Posterior vena cava (tissue), 2 donors: ENCODE measurements around the gene PLS1. TPM values are rescaled to one million over a fixed set of nuclear protein-coding genes. Genes with fewer than 3 reads are reported as not detected.
"Not testable (repeated sequence)": the region's sequence is repeated elsewhere in the genome, so short reads cannot be mapped to it uniquely, and the experiment has no call there.

ENCODE experiments used
- DNase-seq: peaks from one replicate; pipeline ENCODE4 v3.0.0-alpha.2; 2020; ENCODE audit warnings: low spot score
- intact Hi-C, 2 donors: fragments of 100-400 bp; cut with DNase I; formaldehyde crosslinking; loops; one replicate each; pipeline versions ENCODE4 v1.14.1 to v1.14.2; 2022 to 2023
- total RNA-seq, 2 donors: library from RNA; stranded (reverse); fragmentation: NEBNext Ultra II Directional; extraction: Animal tissue kit (Norgen Biotek cat#: 25700); gene quantifications; one replicate each; pipeline ENCODE4 v1.2.1, GENCODE V29; 2021
- donor health status: DM: yes; HTN: yes; CAD: no.
- donor health status: DM: yes; HTN: yes; CAD: no.

Gene PLS1
- total RNA-seq, 2 donors from 2014 or later, result 0.86 TPM; not detected in 1

DNA sequence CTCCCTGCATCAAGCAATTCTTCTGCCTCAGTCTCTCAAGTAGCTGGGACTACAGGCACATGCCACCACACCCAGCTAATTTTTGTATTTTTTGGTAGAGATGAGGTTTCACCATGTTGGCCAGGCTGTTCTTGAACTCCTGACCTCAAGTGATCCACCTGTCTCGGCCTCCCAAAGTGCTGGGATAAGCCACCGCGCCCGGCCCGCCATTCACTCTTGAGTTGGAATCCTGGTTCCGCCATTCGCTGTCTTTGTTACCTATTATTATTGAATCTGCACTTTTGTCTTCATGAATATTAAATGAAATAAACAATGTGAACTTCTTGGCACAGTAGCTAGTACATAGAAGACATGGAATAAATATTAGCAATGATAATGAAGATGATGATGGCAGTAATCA is 3.9 kb upstream of the PLS1 start:
- DNase-seq, intact Hi-C loops: not testable (repeated sequence)

DNA sequence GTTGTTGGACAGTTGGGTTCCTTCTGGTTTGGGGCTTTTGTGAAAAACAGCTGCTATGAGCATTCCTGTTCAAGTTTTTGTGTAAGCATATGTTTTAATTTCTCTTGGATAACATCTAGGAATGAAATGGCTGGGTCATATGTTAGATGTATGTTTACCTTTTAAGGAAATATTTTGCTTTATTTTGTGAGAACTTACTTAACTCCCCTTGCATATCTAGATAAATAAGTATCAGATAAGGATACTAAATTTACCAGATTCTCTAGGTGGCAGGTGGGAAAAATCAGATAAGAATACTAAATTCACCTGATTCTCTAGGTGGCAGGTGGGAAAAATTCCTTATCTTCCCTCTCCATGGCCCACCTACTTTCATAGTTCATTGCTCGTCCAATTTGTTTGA is 1.1 kb upstream of the PLS1 start:
- DNase-seq, result no peak
- intact Hi-C loops, result no loop called here

DNA sequence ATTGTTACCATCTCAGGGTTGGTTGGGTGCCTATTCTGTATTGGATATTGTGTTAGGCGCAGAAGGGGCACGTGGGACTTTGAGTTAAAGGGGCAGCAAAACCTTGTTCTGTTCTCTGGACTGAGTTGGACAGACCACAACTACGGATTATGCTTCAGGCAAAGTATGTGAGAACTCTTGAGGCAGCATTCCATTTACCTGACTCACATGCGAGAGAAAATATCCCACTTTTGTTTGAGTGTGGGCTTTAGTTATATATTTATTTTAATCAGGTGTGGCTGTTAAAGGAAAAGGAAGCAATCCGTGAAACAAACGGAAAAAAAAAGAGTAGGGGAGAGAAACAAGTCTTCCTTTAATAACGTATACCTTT is 627 bp upstream of the PLS1 start:
- no peak for DNase-seq
- intact Hi-C loops, result no loop called here

DNA sequence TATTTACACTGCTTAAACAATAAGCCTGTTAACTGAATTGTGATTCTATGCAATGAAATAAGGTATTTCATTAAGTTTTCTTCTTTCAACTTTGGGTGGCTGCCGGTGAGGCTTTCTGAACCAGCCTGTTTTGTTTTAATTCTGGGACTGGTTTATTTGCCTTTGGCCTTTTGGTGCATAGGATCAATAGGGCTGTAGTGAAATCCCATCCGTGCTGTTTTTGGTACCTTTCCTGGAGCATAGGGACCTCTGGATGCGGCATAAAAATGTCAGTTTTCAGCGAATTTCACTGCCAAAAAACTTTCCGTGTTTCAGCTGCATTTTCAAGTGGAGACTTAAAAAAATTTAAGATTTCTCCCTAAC is 514 bp downstream of the PLS1 start:
- no peak for DNase-seq
- intact Hi-C loops, result no loop called here

DNA sequence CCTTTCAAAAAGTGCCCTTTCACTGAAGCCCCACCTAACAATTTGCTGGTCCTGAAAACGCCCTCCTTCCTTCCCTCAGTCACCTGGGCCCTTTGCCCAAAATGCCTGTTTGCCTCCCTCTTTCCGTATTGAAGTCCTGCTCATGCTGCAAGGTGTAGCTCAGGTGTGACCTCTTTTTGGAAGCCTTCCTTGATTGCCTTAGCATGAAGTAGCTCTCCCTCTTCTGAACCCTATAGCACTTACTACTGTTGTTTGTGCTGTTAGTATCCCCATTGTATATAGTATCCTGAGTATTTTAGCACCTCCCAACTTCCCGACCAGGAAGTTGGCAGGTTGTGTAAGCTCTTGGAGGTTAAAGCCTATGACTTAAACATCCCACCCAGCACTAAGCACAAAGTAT is 1.7 kb downstream of the PLS1 start:
- no peak for DNase-seq
- intact Hi-C loops, result no loop called here

DNA sequence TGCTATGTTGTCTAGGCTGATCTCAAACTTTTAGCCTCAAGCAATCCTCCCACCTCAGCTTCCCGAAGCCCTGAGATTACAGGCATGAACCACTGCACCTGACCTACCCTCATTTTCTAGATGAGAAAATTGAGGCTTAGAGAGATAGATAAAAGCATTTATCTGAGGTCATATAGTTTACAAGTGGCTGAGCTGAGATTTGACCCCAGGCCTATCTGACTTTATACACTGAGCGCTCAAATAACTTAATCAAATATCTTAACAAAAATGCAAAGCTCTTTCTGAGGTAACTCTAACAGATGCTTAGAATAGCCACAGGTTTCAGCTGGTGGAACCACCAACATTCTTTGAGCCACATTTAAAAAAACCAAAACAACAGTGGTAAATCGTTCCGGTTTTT is 5.5 kb downstream of the PLS1 start:
- intact Hi-C loops, result no loop called here
- DNase-seq, result no peak

DNA sequence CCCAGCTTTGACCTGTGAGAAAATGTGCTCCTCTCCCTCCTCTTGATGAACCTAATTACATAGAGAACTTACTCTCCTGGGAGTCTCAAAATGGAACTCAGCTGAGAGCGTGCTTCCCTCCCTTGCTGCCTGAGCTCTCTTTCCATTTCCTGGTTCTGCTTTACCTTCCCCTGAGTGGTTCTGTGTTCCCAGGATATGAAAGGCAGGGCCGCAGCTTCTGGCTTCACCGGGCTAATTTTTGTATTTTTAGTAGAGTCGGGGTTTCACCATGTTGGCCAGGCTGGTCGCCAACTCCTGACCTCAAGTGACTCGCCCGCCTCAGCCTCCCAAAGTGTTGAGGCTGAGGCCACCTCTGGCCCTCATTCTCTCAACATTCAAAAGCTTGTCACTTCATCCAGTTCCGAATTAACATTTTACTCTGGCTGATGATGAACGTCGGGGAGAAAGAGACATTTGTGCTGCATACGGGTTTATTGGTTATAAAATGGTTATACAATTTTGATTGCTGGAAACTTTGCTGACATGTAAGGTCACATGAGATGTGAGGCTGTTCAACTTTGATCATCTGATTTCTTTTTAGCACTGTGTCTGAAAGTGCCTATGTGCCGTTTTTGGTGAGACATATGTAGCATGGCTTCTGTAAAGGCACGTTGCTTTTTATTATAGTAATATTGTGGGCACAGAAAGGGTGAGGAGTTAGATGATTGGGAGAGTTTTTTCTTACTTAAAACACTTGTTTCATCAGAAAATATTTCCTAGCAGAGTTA is 6.6 kb downstream of the PLS1 start:
- intact Hi-C loops, result no loop called here
- DNase-seq, result no peak

DNA sequence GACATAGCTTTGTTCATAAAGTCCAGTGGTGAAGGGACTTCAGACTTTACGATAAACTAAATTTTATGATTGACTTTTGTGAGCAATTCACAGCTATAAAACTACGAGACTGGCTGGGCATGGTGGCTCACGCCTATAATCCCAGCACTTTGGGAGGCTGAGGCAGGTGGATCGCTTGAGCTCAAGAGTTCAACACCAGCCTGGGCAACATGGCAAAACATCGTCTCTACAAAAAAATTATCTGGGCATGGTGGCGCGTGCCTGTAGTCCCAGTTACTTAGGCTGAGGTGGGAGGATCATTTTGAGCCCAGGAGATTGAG is 7.2 kb downstream of the PLS1 start:
- DNase-seq, intact Hi-C loops: not testable (repeated sequence)

DNA sequence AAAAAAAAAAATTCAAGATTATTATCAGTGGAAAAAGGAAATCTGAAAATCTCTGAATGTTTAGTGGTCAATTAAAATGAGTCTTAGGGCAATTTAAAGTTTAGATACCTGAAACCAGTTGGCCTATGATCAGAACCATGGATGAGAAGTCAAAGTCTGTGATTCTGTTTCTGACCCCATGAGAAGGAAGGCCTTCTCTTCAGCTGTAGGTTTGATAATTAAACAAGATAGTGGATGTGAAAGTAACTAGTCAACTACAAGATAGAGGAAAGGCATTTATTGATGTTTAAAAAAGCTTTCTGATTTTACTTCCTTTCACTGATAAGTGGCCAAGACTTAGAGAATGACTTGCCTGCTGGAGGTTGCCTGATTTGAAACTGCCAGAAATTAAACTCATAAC is 8.7 kb downstream of the PLS1 start:
- intact Hi-C loops, result no loop called here
- DNase-seq, result no peak

DNA sequence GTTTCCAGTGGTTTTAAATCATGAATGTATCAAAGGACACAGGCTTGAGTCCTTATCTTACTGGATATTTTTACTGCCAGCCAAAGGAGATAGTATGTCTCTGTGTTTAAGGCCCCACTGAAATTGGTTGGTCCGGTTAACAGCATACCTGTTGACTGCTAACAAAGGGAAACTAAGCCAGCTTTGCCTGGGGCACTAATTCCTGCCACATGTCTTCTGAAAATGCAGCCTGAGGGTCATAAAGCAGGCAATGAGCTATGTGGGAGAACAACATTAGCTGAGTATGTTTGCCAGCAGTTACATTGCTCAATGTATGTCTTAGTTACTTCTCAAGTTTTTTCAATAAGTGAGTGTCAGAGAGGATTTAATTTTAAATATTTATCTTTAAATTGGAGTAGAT is 12.4 kb downstream of the PLS1 start:
- intact Hi-C loops, result no loop called here
- DNase-seq, result no peak

DNA sequence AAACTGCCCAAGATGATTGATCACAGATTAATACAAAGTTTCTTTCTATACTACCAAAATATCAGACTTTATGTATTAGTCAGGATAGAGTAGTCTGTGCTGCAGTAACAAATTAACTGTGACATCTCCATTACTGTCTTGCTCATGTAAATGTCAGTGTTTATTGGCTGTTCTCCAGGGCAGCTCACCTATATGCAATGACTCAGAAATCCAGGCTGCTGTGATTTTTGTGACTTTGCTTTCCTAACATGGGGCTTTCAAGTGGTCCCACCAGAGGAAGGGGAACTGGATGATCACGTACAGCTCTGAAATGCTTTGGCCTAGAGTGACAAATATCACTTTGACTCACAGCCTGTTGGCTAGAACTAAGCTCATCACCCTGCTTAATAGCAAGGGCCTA is 12.9 kb downstream of the PLS1 start:
- intact Hi-C loops, result no loop called here
- DNase-seq, result no peak

DNA sequence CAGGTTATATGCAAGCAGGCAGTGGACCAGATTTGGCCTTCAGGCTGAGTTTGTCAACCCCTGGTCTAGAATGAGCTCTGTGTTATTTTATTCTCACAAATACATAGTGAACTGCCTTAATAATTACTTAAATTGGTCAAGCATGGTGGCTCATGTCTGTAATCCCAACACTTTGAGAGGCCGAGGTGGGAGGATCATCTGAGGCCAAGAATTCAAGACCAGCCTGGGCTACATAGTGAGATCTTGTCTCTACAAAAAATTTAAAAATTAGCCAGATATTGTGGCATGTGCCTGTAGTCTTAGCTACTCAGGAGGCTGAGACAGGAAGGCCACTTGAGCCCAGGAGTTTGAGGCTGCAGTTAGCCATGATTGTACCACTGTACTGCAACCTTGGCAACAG is 15.0 kb downstream of the PLS1 start:
- intact Hi-C loops, result no loop called here
- DNase-seq, result no peak

DNA sequence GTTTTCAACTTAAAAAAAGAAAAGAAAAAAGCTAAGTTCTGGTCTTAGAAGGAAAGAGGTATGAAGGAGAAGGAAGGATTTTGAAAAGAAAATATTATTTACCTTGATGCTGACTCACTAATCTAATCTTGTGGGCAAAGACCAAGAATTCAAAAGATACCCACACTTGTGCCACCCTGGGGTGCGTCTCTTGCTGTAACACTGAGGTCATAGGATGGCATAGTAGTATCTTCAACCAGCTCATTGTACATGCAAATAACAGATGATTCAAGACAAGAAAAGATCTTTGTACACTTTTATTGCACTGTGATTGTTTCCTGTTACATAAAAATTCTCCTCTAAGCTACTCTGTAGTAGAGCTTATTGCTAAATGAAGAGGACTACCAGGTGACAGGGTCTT is 17.3 kb downstream of the PLS1 start:
- DNase-seq, result no peak
- intact Hi-C loops, result no loop called here

DNA sequence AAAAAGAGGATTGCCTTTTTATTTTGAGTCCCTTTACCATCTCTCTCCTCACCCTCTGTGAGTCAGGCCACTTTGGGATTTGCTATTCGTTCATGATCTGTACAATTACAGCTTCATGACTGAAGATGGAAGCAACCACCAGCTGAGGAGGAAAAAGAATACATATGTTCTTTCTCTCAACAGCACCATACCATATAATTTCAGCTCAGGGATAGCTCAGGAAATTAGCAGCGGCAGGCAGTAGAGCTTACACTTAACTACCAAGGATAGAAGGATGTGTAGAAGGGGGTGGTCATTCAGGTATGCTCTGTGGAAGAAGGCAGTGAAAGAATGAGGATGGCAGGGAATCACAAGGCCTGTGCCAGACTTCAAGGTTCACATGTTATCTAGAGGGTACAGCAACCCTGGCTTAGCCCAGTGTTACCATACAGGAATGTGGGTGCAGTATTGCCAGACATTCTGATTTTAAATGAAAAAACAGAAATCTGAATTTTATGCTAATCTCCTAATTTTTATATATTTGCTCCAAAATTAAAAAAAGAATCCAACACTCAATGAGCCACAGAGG is 17.9 kb downstream of the PLS1 start:
- intact Hi-C loops, result no loop called here
- DNase-seq, result no peak

DNA sequence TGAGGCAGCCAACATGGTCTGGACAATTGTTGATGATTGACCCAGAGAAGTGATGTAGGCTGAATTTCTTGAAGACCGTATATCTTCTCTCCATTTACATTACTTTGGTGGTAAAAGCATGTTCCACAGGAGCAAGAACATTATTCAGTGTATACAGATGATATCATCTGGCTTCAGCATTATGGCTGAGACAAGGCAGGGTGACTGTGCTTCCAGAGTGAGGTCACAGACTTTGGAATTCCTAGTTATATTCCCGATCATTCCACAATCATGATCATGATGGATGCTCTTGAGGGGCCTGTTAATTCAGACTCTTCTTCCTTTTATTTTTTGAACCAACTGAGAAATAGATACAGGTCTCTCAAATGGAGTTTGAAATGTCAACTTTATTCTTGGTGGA is 19.0 kb downstream of the PLS1 start:
- DNase-seq, result no peak
- intact Hi-C loops, result no loop called here

DNA sequence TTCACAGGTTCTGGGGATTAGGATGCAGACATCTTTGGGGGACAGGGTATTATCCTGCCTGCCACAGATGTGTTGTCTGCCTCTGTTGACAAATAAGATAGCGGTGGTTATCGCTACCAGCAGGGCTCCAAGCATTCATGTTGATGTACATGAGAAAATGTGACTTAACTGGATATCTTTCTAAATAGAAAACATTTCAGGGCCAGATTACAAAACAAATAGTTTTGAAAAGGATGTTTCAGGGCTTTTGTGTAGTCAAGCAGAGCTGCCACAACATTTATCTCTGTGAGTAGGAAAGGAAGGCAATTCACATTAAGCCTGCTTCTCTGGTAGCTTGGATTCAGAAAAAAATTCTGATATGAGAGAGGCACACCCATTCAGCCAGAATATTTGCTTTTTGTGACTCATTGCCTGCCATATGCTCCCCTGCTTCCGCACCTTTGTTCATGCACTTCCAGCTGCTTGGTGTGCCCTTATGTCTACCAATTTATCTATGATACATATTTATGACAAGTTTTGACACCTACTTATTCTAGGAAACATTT is 22.8 kb downstream of the PLS1 start:
- intact Hi-C loops, result no loop called here
- no peak for DNase-seq

DNA sequence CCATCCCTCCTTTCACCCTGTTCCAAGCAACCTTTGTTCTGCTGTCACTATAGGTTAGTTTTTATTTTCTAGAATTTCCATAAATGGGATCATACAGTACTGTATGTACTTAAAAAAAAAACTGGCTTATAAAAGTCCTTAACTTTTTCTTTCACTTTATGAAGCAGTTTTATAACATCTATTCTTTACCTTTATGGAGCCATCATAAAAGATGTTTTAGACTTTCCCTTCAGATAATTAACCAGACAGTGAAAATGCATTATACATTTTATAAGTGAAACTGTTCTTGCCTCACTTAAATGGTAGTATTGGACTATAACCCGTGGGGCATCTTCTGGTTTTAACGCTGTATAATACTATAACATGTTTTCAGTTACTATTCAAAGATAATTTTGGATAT is 26.2 kb downstream of the PLS1 start:
- intact Hi-C loops, result no loop called here

DNA sequence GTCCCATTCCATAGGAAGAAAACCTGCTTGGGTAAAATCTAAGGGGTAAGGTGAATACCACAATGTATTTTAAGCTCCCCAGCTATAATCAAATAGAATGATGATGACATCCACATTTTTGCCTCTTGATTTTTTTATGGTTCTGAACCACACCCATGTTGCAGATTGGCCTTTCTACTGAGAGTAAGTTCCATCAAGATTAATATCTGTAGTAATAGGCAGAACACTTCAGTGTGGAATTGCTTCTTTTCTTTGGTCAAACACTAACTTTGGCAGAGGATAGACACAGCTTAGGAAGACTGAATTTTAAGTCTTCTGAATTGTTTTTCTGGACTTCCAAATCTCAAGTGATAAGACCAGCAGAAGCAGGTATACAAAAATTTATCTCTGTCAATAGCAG is 27.0 kb downstream of the PLS1 start:
- DNase-seq, result no peak
- intact Hi-C loops, result no loop called here

More for the DNA sequence above, 26.2 kb downstream of the PLS1 start:
- DNase-seq, result no peak

DNA sequence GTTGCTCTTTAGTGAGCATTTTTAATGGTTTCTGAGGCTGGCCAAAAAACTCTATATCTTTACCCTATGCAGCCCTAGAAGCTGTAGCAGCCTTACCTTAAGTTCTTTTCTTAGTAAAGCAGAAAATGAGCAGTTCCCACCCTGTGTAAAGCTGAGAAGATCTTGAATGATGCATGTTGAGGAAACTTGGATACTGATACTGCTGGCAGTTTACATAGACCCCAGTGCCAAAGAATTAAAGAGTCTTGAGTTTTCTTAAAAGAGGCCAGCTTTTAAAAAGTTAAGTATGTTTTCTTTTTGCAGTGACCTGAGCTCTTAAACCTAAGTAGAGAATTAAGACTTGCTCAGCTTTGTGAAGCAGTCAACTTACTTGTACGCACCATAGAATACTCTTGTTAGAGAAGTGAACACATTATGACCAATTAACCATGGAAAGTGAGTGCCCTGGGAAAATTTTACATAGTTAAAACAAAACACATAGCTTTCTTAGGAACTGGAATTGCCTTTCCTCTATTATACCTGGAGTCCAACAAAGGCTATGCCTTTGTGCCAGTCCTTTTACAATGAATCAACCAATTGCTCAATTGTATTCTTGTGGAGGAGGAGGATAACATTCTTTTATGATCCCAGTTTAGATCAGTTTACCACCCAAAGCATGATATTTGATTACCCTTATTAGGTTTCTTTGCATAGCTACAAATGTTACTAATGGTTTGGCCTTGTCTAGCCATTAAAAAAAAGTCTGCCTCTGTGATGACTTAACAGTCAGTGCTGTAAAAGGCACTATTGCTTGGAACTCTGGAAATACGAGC is 28.4 kb downstream of the PLS1 start:
- intact Hi-C loops, result no loop called here
- DNase-seq, result no peak

DNA sequence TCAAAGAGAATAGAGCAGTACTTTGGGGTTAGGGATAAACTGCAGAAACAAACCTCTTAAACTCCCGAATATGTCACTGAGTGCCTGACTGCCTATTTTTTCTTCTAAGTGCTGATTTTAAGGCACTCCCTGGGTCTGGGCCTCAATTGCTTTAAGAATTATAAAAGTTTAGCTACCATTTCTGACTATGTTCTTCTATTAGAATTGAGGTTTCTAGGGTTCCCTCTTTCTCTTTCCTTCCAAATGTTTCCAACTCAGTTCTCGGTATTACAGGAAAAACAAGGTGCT is 28.9 kb downstream of the PLS1 start:
- intact Hi-C loops, result no loop called here

DNA sequence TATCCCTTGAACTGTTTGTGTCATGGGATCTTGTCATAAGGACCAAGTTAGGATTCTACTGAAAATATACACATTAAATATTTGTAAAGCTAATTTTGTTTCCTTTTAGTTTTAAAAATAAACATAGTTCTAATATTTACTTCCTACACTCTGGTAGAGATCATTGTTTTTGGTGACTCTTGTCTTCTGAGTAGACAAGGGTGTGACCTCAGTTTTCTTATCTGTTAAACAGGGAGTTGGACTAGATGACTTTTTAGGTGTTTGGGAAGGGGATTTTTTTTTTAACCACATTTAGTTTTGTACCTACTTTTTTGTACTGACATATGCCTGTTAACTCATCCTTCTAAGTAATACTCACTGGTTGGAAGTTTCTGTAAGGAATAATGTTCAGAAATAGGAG is 30.8 kb downstream of the PLS1 start:
- intact Hi-C loops, result no loop called here
- DNase-seq, result no peak

More for the DNA sequence above, 28.9 kb downstream of the PLS1 start:
- no peak for DNase-seq
